Measurements from ENCODE around the gene SLC37A3.

- no peak for TF ChIP-seq POLR2A (IDR thresholded peaks at IDR 0.05)
- TF ChIP-seq CTCF (IDR thresholded peaks at IDR 0.05), result no peak
These were observed 68.2 kb downstream of the SLC37A3 start for GRCh38 chr7:140330128-140330527.
